Measurements from ENCODE around the gene MXRA8.
A peak's percentile ranks its signal among the peaks of the same experiment; 100 is the strongest.
"Not testable (repeated sequence)": the region's sequence is repeated elsewhere in the genome, so short reads cannot be mapped to it uniquely, and the experiment has no call there.

MXRA8 gene

DNA sequence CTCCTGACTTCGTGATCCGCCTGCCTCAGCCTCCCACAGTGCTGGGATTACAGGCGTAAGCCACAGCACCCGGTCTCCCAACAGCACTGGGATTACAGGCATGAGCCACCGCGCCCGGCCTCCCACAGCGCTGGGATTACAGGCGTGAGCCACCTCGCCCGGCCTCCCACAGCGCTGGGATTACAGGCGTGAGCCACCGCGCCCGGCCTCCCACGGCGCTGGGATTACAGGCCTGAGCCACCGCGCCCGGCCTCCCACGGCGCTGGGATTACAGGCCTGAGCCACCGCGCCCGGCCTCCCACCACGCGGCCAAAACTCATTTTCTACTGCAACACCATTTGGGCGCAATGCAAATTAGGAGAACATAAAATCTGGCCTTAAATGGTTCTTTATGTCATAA, 27.0 kb upstream of the MXRA8 start:
- not testable (repeated sequence) for H3K27ac Mint-ChIP-seq (ENCODE audit: low read depth); H3K27me3 Mint-ChIP-seq; H3K4me1 Mint-ChIP-seq; DNase-seq (ENCODE audit: low spot score in 2 of 2); H3K9me3 Mint-ChIP-seq; ATAC-seq (replicated peaks; ENCODE audit: extremely low read depth, poor library complexity, severe bottlenecking); H3K4me3 Mint-ChIP-seq
- peaks cover 44% of the 10 kb centered on the region for H3K36me3 Mint-ChIP-seq (ENCODE audit: insufficient read depth)

DNA sequence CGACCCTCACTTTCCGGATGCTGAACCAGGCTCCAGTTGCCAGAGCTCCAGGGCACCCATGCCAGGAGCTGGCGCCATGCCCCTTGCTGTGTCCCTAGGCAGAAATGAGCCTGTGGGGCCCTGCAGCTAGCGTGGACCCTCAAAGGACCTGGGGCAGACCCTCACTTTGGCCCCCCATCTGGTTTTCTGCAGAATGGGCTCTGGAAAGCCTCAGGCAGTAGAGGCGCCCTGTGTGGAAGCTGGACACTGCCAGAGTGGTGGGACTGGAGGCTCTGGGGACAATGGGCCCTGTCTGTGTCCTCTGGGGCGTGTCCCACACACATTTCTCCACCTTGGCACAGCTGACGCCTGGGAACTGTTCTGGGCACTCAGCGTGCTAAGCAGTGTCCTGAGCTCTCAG, 22.9 kb upstream of the MXRA8 start:
- ATAC-seq (replicated peaks; ENCODE audit: extremely low read depth, poor library complexity, severe bottlenecking): no peak

DNA sequence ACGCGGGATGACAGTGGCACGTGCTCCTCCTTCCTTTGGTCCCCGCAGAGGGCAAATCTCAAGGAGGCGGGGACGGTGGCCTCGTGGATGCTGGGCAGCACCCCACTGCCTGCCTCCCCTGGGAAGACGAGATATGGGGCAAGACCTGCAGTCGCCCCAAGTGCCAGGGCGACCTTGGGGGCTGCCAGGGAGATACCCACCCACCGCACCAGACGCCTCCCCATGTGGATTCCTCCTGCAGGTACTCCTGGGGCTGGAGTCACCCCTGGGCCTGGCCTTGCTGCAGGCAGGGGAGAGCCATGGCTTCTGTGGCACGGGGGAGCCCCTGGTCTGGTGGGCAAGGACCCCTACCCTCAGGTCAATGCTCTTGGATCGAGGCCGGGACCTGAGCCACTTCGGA, 22.5 kb upstream of the MXRA8 start:
- Mint-ChIP-seq H3K9me3 (no peaks in the 10 kb centered on the region), H3K4me1 (no peaks in the 10 kb centered on the region), H3K27ac (ENCODE audit: low read depth) (no peak overlapping the region), H3K4me3 (no peak overlapping the region), H3K36me3 (ENCODE audit: insufficient read depth) (peaks cover 2% of the 10 kb centered on the region), H3K27me3 (no peaks in the 10 kb centered on the region)
- DNase-seq (ENCODE audit: low spot score in 2 of 2) (no peak), ATAC-seq (replicated peaks; ENCODE audit: extremely low read depth, poor library complexity, severe bottlenecking) (no peak)

More for the DNA sequence above, 22.9 kb upstream of the MXRA8 start:
- no peak for DNase-seq (ENCODE audit: low spot score in 2 of 2)
- Mint-ChIP-seq H3K27ac (ENCODE audit: low read depth) (no peak overlapping the region), H3K4me3 (no peak overlapping the region), H3K36me3 (ENCODE audit: insufficient read depth) (peaks cover 4% of the 10 kb centered on the region), H3K9me3 (no peaks in the 10 kb centered on the region), H3K4me1 (no peaks in the 10 kb centered on the region), H3K27me3 (no peaks in the 10 kb centered on the region)

GRCh38 chr1:1377540-1378205, 19.3 kb upstream of the MXRA8 start:
- Mint-ChIP-seq H3K27ac (ENCODE audit: low read depth) (no peak overlapping the region), H3K36me3 (ENCODE audit: insufficient read depth) (peaks cover 10% of the 10 kb centered on the region), H3K27me3 (no peaks in the 10 kb centered on the region), H3K9me3 (no peaks in the 10 kb centered on the region), H3K4me1 (peaks cover 6% of the 10 kb centered on the region), H3K4me3 (no peak overlapping the region)
- DNase-seq (ENCODE audit: low spot score in 2 of 2) (no peak), ATAC-seq (replicated peaks; ENCODE audit: extremely low read depth, poor library complexity, severe bottlenecking) (no peak)

- peaks cover 10% of the 10 kb centered on the region for H3K4me1 Mint-ChIP-seq
- DNase-seq (ENCODE audit: low spot score in 2 of 2) (no peak), ATAC-seq (replicated peaks; ENCODE audit: extremely low read depth, poor library complexity, severe bottlenecking) (no peak)
- H3K9me3 Mint-ChIP-seq: no peaks in the 10 kb centered on the region
- H3K27me3 Mint-ChIP-seq: no peaks in the 10 kb centered on the region
- H3K36me3 Mint-ChIP-seq (ENCODE audit: insufficient read depth): peaks cover 11% of the 10 kb centered on the region
- no peak overlapping the region for H3K4me3 Mint-ChIP-seq
- no peak overlapping the region for H3K27ac Mint-ChIP-seq (ENCODE audit: low read depth)
These were observed 18.3 kb upstream of the MXRA8 start for GRCh38 chr1:1376551-1377226.

DNA sequence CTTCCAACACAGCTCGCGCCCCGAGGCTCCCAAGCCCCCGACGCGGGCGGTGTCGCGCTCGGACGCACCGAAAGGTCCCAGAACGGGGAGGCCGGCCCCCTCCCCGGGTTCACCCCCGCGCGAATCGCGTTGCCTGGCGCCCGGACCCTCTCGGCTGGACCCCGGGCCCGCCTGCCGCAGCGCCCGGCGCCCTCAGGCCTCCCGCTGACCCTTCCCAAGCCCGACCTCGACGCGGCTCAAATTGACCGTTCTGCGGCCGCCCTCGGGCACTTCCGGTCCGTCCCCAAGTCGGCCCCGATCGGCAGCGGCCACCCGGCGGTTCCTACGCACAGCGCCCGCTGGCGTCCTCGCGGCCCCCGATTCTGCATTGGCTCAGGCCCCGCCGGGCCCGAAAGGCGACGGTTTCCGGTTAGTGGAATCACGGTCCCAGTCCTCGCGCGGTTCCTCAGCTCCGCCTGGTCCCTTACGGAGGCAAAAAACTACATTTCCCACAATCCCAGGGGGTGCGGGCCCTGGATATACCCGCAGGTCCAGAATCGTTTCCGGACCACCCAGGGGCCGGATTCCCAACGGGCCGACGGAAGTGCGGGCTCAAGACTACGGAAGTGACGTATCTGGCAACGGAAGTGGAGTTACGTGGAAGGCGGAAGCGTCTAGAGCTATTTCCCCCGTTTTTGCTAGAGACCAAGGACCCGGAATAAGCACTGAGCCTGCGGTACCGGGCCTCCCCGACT, 16.7 kb upstream of the MXRA8 start, which contains the start of gene AURKAIP1:
Gene AURKAIP1 (minus strand): TSS at position 279 of the 734 bp plus-strand sequence. CDS start 451 bp downstream, outside the sequence.
- Mint-ChIP-seq H3K4me1 (peaks cover 10% of the 10 kb centered on the region), H3K9me3 (no peaks in the 10 kb centered on the region), H3K4me3 (peak within 1 kb of the TSS; percentile 88), H3K27ac (ENCODE audit: low read depth) (peak within 1 kb of the TSS; percentile 96), H3K36me3 (ENCODE audit: insufficient read depth) (peaks cover 17% of the 10 kb centered on the region), H3K27me3 (no peaks in the 10 kb centered on the region)
- ATAC-seq (replicated peaks; ENCODE audit: extremely low read depth, poor library complexity, severe bottlenecking) (peak; percentile 71), DNase-seq (ENCODE audit: low spot score in 2 of 2) (peak; percentile 83 to 94)

DNA sequence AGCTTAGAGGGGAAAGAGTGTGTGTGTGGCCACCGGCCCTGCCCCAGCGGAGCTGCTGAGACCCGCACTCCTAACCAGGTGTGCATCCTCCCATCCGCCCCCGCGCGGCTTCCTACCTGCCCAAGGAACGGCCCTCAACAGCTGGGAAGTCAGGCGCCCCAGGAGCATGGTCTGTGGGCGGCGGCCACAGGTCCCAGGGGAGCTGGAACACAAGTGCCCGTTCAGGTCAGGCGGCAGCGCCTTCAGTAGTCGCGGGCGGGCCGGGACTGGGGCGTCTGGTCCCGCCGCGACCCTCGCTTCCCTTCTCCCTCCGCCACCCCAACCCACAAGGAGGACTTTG, 16.2 kb upstream of the MXRA8 start:
- DNase-seq (ENCODE audit: low spot score in 2 of 2) (no peak), ATAC-seq (replicated peaks; ENCODE audit: extremely low read depth, poor library complexity, severe bottlenecking) (no peak)
- H3K27ac Mint-ChIP-seq (ENCODE audit: low read depth): peak overlapping the region; percentile 96
- H3K36me3 Mint-ChIP-seq (ENCODE audit: insufficient read depth): peaks cover 17% of the 10 kb centered on the region
- no peaks in the 10 kb centered on the region for H3K9me3 Mint-ChIP-seq
- H3K4me3 Mint-ChIP-seq: peak overlapping the region; percentile 88
- peaks cover 10% of the 10 kb centered on the region for H3K4me1 Mint-ChIP-seq
- no peaks in the 10 kb centered on the region for H3K27me3 Mint-ChIP-seq

GRCh38 chr1:1373815-1374588, 15.6 kb upstream of the MXRA8 start:
- Mint-ChIP-seq H3K36me3 (ENCODE audit: insufficient read depth) (peaks cover 18% of the 10 kb centered on the region), H3K4me3 (peak overlapping the region; percentile 88), H3K9me3 (no peaks in the 10 kb centered on the region), H3K27ac (ENCODE audit: low read depth) (peak overlapping the region; percentile 96), H3K4me1 (peaks cover 10% of the 10 kb centered on the region), H3K27me3 (no peaks in the 10 kb centered on the region)
- ATAC-seq (replicated peaks; ENCODE audit: extremely low read depth, poor library complexity, severe bottlenecking): no peak
- DNase-seq (ENCODE audit: low spot score in 2 of 2): no peak

GRCh38 chr1:1373051-1373814, 14.9 kb upstream of the MXRA8 start:
- peaks cover 18% of the 10 kb centered on the region for H3K36me3 Mint-ChIP-seq (ENCODE audit: insufficient read depth)
- no peak overlapping the region for H3K27ac Mint-ChIP-seq (ENCODE audit: low read depth)

GRCh38 chr1:1371746-1372711, 13.7 kb upstream of the MXRA8 start:
- H3K27ac Mint-ChIP-seq (ENCODE audit: low read depth): peak overlapping the region; percentile 58
- DNase-seq (ENCODE audit: low spot score in 2 of 2) (peak; percentile 66 to 77), ATAC-seq (replicated peaks; ENCODE audit: extremely low read depth, poor library complexity, severe bottlenecking) (peak; percentile 29)
- peaks cover 10% of the 10 kb centered on the region for H3K4me1 Mint-ChIP-seq
- peak overlapping the region; percentile 60 for H3K4me3 Mint-ChIP-seq
- H3K9me3 Mint-ChIP-seq: no peaks in the 10 kb centered on the region
- H3K27me3 Mint-ChIP-seq: no peaks in the 10 kb centered on the region
- H3K36me3 Mint-ChIP-seq (ENCODE audit: insufficient read depth): peaks cover 18% of the 10 kb centered on the region

More at GRCh38 chr1:1373051-1373814, 14.9 kb upstream of the MXRA8 start:
- H3K4me1 Mint-ChIP-seq: peaks cover 10% of the 10 kb centered on the region
- H3K9me3 Mint-ChIP-seq: no peaks in the 10 kb centered on the region
- no peaks in the 10 kb centered on the region for H3K27me3 Mint-ChIP-seq
- ATAC-seq (replicated peaks; ENCODE audit: extremely low read depth, poor library complexity, severe bottlenecking) (no peak), DNase-seq (ENCODE audit: low spot score in 2 of 2) (no peak)
- peak overlapping the region; percentile 88 for H3K4me3 Mint-ChIP-seq

DNA sequence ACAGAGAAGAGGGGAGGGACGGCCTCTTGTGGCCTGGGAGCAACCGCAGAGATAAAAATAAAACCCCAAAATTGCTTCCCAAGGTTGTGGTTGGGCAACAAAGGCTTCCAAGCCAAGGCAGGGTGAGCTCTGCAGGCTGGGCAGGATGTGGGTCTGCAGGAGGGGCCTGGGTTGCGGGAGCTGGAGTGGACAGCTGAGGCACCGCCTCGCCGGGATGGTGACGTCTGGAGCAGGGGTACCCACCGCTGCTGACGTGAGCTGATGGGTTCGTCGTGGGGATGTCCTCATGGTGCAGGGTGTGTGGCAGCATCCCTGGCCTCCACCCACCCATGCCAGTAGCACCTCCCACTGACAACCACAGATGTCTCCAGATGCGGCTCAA, 13.0 kb upstream of the MXRA8 start:
- DNase-seq (ENCODE audit: low spot score in 2 of 2) (peak; percentile 68 to 84), ATAC-seq (replicated peaks; ENCODE audit: extremely low read depth, poor library complexity, severe bottlenecking) (peak; percentile 75)
- Mint-ChIP-seq H3K4me3 (no peak overlapping the region), H3K4me1 (peaks cover 10% of the 10 kb centered on the region), H3K27me3 (no peaks in the 10 kb centered on the region), H3K36me3 (ENCODE audit: insufficient read depth) (peaks cover 18% of the 10 kb centered on the region), H3K9me3 (no peaks in the 10 kb centered on the region), H3K27ac (ENCODE audit: low read depth) (peak overlapping the region; percentile 58)

Measured in central memory CD8-positive, alpha-beta T cell (primary cell).